BLaER1 (cell line): ENCODE results near the gene PIK3R5.

Source experiments
- H3K27ac ChIP-seq: shearing (Covaris generic); formaldehyde crosslinking; 2 replicates; pipeline ENCODE4 v1.8.1; 2022
- H3K27me3 ChIP-seq: shearing (Covaris generic); formaldehyde crosslinking; 2 replicates; pipeline ENCODE4 v1.8.1; 2022
- H3K36me3 ChIP-seq: shearing (Covaris generic); formaldehyde crosslinking; 2 replicates; pipeline ENCODE4 v1.8.1; 2022
- H3K4me1 ChIP-seq: shearing (Covaris generic); formaldehyde crosslinking; 2 replicates; pipeline ENCODE4 v1.8.1; 2022
- H3K4me2 ChIP-seq: shearing (Covaris generic); formaldehyde crosslinking; 2 replicates; pipeline ENCODE4 v1.8.1; 2022
- H3K4me3 ChIP-seq: shearing (Covaris generic); formaldehyde crosslinking; 2 replicates; pipeline ENCODE4 v1.8.1; 2022
- H3K9ac ChIP-seq: shearing (Covaris generic); formaldehyde crosslinking; 2 replicates; pipeline ENCODE4 v1.8.1; 2022
- H3K9me3 ChIP-seq: shearing (Covaris generic); formaldehyde crosslinking; 2 replicates; pipeline ENCODE4 v1.8.1; 2022
- H4K20me1 ChIP-seq: shearing (Covaris generic); formaldehyde crosslinking; 2 replicates; pipeline ENCODE4 v1.8.1; 2022
- Cebpa-rat ChIP-seq: shearing (Covaris generic); IDR thresholded peaks from 2 replicates; pipeline ENCODE4 v1.8.1; 2022

The PIK3R5 gene

DNA sequence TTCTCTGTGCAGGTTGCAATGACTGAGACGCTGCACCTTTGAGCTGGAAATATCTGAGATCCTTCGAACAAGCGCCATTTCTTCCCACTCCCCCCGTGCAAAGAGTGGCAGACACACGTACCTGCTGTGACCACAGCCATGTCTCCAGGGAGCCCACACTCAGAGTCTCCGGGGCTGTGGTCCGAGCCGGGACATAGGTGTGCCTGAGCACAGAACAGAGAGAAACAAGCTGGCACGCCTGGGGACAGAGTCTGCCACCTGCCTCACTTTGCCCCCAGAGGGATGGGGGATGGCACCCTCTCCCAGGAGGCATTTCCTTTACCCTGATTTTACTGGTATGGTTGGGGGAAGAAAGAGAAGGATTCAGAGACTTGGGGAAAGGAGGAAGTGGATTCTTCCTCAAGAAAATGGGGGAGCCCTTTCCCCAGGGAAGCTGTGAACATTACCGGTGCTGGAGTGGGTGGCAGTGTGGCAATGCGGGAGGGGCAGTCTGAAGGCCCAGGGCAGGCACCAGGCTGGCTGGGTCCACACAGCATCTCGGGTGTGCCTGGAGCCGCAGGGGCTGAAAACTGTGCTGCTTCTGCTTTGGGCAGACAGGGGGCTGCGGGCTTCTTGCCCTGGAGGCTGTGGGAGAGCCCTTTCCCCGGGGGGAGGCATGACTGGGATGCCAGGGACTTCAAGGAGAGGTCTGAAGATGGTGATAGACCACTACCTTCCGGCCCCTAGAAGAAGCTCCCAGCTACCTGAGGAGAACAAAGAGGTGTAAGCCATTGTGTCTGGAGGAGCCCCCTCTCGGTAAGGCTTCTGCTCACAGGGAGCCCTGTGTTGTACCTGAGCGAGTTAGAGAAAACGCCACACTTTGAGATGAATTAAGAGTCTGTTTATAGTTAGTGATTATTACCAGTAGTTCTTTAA lies 91.4 kb downstream of the PIK3R5 start:
- no peaks in the 10 kb centered on the region for H3K27me3 ChIP-seq

DNA sequence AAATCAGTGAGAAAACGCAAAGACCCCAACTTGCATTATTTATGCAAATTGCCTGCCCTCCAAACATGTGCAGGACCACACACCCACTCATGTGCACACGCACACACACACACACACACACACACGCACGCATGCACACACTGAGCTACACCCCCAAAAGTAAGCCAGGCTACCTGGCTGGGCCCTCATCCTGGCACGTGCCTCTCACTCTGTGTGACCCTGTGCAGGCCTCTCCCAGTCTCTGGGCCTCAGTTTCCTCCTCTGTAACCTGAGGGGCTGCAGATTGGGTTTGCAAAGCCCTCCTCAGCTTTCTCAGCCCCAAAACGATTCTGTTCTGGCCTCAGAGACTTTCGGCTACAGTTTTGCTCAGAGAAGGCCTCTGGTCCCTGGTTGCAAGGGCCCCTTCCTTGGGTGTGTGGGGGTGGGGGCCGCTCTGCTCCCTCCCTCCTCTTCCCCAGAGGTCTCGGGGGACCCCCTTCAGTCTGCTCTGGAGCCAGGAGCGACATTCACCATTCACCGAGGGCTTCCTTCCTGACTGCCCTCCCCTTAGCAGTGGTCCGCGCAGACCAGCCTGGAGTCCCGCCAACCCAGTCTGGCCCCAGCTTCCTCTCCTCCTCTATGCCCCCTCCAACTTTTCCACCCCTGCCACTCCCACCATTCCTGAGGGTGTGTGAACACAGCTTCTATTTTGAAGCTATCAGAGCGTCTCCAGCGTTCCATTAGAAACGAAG lies 92.6 kb downstream of the PIK3R5 start:
- TF ChIP-seq Cebpa-rat, result no peak
- Histone ChIP-seq H3K4me1 (peaks cover 32% of the 10 kb centered on the region), H3K27me3 (no peaks in the 10 kb centered on the region), H3K36me3 (peaks cover 2% of the 10 kb centered on the region; the same call in 1 of the 2 replicates), H4K20me1 (no peaks in the 10 kb centered on the region), H3K4me2 (peak overlapping the region; percentile 79), H3K9me3 (no peaks in the 10 kb centered on the region), H3K27ac (peak overlapping the region; percentile 47), H3K9ac (peak overlapping the region; percentile 43; the same call in 1 of the 2 replicates), H3K4me3 (no peak overlapping the region)

More for the DNA sequence above, 91.4 kb downstream of the PIK3R5 start:
- Histone ChIP-seq H3K27ac (no peak overlapping the region; the same call in 1 of the 2 replicates), H3K9ac (no peak overlapping the region; the same call in 1 of the 2 replicates), H4K20me1 (no peaks in the 10 kb centered on the region), H3K4me2 (peak overlapping the region; percentile 79), H3K36me3 (peaks cover 11% of the 10 kb centered on the region), H3K4me1 (peaks cover 27% of the 10 kb centered on the region), H3K4me3 (no peak overlapping the region), H3K9me3 (no peaks in the 10 kb centered on the region)
- no peak for TF ChIP-seq Cebpa-rat

DNA sequence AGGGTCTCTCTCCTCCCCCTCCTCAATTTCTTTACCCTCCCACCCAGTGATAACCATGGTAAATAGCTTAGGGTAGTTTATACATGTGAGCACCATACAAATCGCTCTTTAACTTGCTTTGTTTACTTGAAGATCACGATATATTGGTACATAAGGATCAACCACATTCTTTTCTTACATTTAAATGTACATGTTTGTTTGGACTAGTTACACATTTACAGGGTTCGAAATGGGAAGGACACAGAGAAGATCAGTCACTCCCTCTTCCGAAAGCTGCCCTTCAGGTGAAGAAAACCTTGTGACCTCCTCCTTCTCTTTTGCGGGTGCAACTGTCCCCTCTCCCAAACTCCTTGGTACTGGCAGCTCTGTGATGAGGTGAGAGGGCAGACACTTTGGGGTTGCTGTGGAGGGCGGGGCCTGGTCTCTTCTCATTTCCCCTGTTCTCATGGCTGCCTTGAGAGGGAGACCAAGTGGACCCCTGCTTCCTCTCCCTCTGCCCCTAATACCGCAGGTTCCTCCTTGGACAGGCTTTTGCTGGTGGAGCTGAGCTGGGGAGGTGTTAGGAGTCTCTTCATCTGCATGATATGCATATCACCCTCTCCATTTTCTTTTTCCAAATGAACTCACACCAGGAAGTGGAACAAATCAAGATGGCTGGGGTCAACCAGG lies 93.3 kb downstream of the PIK3R5 start:
- TF ChIP-seq Cebpa-rat, result no peak
- no peak overlapping the region for H3K4me3 ChIP-seq
- no peaks in the 10 kb centered on the region for H3K36me3 ChIP-seq
- H4K20me1 ChIP-seq, result no peaks in the 10 kb centered on the region
- H3K9me3 ChIP-seq, result no peaks in the 10 kb centered on the region
- peak overlapping the region; percentile 79 for H3K4me2 ChIP-seq
- H3K27me3 ChIP-seq, result no peaks in the 10 kb centered on the region
- H3K9ac ChIP-seq, result 0 out of 2 replicates have a peak overlapping the region, but pooled peaks have one; percentile 43
- H3K4me1 ChIP-seq, result peaks cover 39% of the 10 kb centered on the region
- H3K27ac ChIP-seq, result peak overlapping the region; percentile 47; the same call in 1 of the 2 replicates

DNA sequence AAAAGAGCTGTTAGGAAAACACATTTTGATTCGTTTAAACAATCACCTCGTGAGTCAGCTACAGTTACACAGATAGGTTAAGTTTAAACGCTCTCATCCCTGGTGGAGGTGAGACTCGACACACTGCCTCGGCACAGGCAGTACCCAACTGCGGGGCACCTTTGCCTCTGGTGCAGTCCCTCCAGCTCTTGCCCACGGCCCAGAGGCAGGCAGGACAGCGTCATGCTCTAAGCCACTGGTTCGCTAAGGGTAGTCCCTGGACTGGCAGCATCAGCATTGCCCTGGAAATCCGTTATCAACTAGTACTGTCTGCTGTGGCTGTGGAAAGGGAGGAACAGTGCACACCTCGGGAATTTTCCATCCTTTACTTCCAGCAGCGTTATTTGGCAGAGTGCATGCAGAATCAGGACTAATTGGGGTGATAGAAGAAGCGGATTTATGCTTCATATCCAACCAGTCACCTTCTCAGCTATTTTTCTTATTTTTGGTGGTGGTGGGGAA lies 94.4 kb downstream of the PIK3R5 start:
- H3K4me2 ChIP-seq, result no peak overlapping the region
- H3K27ac ChIP-seq, result no peak overlapping the region
- no peaks in the 10 kb centered on the region for H3K9me3 ChIP-seq
- no peaks in the 10 kb centered on the region for H3K36me3 ChIP-seq
- H3K27me3 ChIP-seq, result no peaks in the 10 kb centered on the region
- H3K9ac ChIP-seq, result no peak overlapping the region
- H3K4me1 ChIP-seq, result peaks cover 50% of the 10 kb centered on the region
- no peaks in the 10 kb centered on the region for H4K20me1 ChIP-seq
- no peak overlapping the region for H3K4me3 ChIP-seq
- TF ChIP-seq Cebpa-rat, result no peak

- H3K9ac ChIP-seq, result no peak overlapping the region
- TF ChIP-seq Cebpa-rat, result no peak
- H4K20me1 ChIP-seq, result no peaks in the 10 kb centered on the region
- no peak overlapping the region for H3K4me2 ChIP-seq
- H3K4me1 ChIP-seq, result peaks cover 56% of the 10 kb centered on the region
- H3K36me3 ChIP-seq, result no peaks in the 10 kb centered on the region
- H3K4me3 ChIP-seq, result no peak overlapping the region
- H3K27ac ChIP-seq, result no peak overlapping the region
- H3K27me3 ChIP-seq, result no peaks in the 10 kb centered on the region
- H3K9me3 ChIP-seq, result no peaks in the 10 kb centered on the region
Measured at GRCh38 chr17:8870406-8871040, 95.0 kb downstream of the PIK3R5 start.

DNA sequence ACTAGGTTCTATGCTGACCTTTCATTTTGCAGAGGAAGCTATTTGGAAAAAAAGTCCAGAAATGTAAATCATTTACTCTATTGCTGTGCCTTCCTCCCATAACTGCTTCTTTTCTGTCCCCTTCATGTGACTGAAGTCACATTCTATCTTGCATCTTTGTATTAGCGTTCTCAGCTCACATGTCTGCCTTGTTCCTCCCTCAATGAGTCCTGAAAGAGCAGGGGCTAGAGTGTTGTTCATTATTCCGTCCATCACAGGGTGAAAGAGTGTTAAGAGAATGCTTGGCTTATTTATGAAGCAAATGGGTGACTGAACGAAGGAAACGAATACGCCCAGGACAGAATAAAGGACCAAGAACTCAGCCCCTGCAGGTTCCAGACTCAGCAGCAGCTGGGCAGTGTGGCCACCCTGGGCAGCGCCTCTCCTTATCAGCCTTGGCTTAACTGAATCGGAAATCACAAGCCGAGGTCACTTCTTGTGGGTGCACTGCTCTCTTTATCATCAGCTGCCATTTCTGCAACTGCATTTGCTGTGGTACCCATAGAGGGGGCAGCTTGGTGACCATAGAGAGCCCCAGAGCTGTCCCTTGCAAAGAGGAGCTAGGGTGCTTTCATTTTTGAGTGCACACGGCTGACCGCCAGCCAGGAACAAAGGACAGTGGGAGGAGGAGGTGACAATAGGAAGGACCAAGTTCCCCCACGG lies 96.2 kb downstream of the PIK3R5 start:
- no peaks in the 10 kb centered on the region for H3K27me3 ChIP-seq
- H3K4me1 ChIP-seq, result peaks cover 64% of the 10 kb centered on the region
- H4K20me1 ChIP-seq, result no peaks in the 10 kb centered on the region
- H3K9me3 ChIP-seq, result no peaks in the 10 kb centered on the region
- no peak overlapping the region for H3K4me2 ChIP-seq
- H3K9ac ChIP-seq, result no peak overlapping the region
- no peaks in the 10 kb centered on the region for H3K36me3 ChIP-seq
- no peak for TF ChIP-seq Cebpa-rat
- no peak overlapping the region for H3K4me3 ChIP-seq
- no peak overlapping the region for H3K27ac ChIP-seq

DNA sequence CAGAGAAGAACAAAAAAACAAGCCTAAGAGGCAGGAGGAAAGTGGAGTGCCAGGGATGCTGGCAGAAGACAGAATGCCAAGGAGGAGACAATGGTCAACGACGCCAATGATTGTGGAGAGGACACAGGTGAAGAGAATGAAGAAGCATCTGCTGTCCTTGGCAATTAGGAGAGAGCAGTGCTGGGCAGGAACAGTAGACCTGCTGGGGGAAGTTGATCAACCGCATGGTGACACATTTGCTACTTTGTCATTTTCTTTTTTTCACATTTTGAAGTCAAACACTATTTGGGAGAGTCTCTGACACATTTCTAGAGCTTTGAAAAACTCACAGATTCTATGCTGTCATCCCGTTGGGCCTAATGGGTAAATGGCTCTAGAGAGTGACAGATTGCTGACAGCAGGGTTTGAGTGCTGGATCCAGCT lies 97.0 kb downstream of the PIK3R5 start:
- no peaks in the 10 kb centered on the region for H3K27me3 ChIP-seq
- no peak overlapping the region for H3K4me2 ChIP-seq

GRCh38 chr17:8868092-8868491 lies 97.4 kb downstream of the PIK3R5 start:
- Histone ChIP-seq H3K36me3 (no peaks in the 10 kb centered on the region), H3K27me3 (no peaks in the 10 kb centered on the region), H3K4me3 (no peak overlapping the region), H3K4me2 (peak overlapping the region; percentile 78), H3K27ac (no peak overlapping the region), H3K4me1 (peaks cover 52% of the 10 kb centered on the region), H4K20me1 (no peaks in the 10 kb centered on the region), H3K9me3 (no peaks in the 10 kb centered on the region), H3K9ac (no peak overlapping the region)
- no peak for TF ChIP-seq Cebpa-rat

More for the DNA sequence above, 97.0 kb downstream of the PIK3R5 start:
- H3K9ac ChIP-seq, result no peak overlapping the region
- H3K9me3 ChIP-seq, result no peaks in the 10 kb centered on the region
- peaks cover 57% of the 10 kb centered on the region for H3K4me1 ChIP-seq
- H3K4me3 ChIP-seq, result no peak overlapping the region
- H4K20me1 ChIP-seq, result no peaks in the 10 kb centered on the region
- H3K27ac ChIP-seq, result no peak overlapping the region
- no peaks in the 10 kb centered on the region for H3K36me3 ChIP-seq
- TF ChIP-seq Cebpa-rat, result no peak
